Neural progenitor cell (in vitro differentiated cells): Measurements from ENCODE around the gene CLPTM1. TPM values are rescaled to one million over a fixed set of nuclear protein-coding genes. Genes with fewer than 3 reads are reported as not detected.

Source experiments
- DNase-seq: peaks from one replicate; pipeline ENCODE4 v3.0.0-alpha.2; 2016; ENCODE audit warnings: low spot score
- H2AFZ ChIP-seq: fragments of 200-600 bp; sonication (generic); replicated peaks from 2 replicates; pipeline ENCODE4 v1.6.1; 2016; ENCODE audit warnings: antibody characterized with exemption
- H3F3A ChIP-seq: fragments of 200-600 bp; sonication (generic); 2 replicates; pipeline ENCODE4 v1.6.1; 2016; ENCODE audit warnings: antibody characterized with exemption, low read depth
- H3K27ac ChIP-seq: fragments of 200-600 bp; sonication (generic); 2 replicates; pipeline ENCODE4 v1.5.1; 2016; ENCODE audit warnings: mild to moderate bottlenecking
- H3K27me3 ChIP-seq: fragments of 200-600 bp; sonication (generic); 2 replicates; pipeline ENCODE4 v1.6.1; 2016; ENCODE audit warnings: mild to moderate bottlenecking, moderate library complexity
- H3K36me3 ChIP-seq: fragments of 200-600 bp; sonication (generic); 2 replicates; pipeline ENCODE4 v1.5.1; 2016
- H3K4me1 ChIP-seq: fragments of 200-600 bp; sonication (generic); 2 replicates; pipeline ENCODE4 v1.6.1; 2016; ENCODE audit warnings: mixed run types
- H3K4me2 ChIP-seq: fragments of 200-600 bp; sonication (generic); 2 replicates; pipeline ENCODE4 v1.6.1; 2016
- H3K4me3 ChIP-seq: fragments of 200-600 bp; sonication (generic); 2 replicates; pipeline ENCODE4 v1.5.1; 2016
- H3K79me2 ChIP-seq: fragments of 200-600 bp; sonication (generic); 2 replicates; pipeline ENCODE4 v1.6.1; 2016; ENCODE audit warnings: low read depth
- H3K9ac ChIP-seq: fragments of 200-600 bp; sonication (generic); 2 replicates; pipeline ENCODE4 v1.6.1; 2016
- H3K9me3 ChIP-seq: fragments of 200-600 bp; sonication (generic); 2 replicates; pipeline ENCODE4 v1.5.1; 2016; ENCODE audit warnings: low read depth
- H4K20me1 ChIP-seq: fragments of 200-600 bp; sonication (generic); 2 replicates; pipeline ENCODE4 v1.6.1; 2016; ENCODE audit warnings: low read depth
- H3K27ac Mint-ChIP-seq: 3 replicates; pipeline ENCODE4 v1.8.0; 2021; ENCODE audit warnings: mixed read lengths
- H3K27me3 Mint-ChIP-seq: 2 replicates; pipeline ENCODE4 v1.8.0; 2022; ENCODE audit warnings: low read depth, mild to moderate bottlenecking, inconsistent platforms, moderate library complexity, mixed read lengths; ENCODE audit not compliant: insufficient read depth
- H3K36me3 Mint-ChIP-seq: 3 replicates; pipeline ENCODE4 v1.8.0; 2021; ENCODE audit warnings: mixed read lengths
- H3K4me1 Mint-ChIP-seq: 3 replicates; pipeline ENCODE4 v1.8.0; 2021; ENCODE audit warnings: mixed read lengths
- H3K4me3 Mint-ChIP-seq: 3 replicates; pipeline ENCODE4 v1.8.0; 2021; ENCODE audit warnings: mild to moderate bottlenecking, moderate library complexity, mixed read lengths
- H3K9me3 Mint-ChIP-seq: 3 replicates; pipeline ENCODE4 v1.8.0; 2020; ENCODE audit warnings: mixed read lengths
- EZH2 ChIP-seq: fragments of 200-600 bp; sonication (generic); IDR thresholded peaks from 2 replicates; pipeline ENCODE4 v1.6.1; 2017; ENCODE audit warnings: antibody characterized with exemption, mild to moderate bottlenecking, moderate library complexity
- EZH2phosphoT487 ChIP-seq: fragments of 200-600 bp; sonication (generic); IDR thresholded peaks from 2 replicates; pipeline ENCODE4 v1.6.1; 2017; ENCODE audit warnings: antibody characterized with exemption
- total RNA-seq: library from RNA; depleted of rRNA; stranded (reverse); fragments of >200 nt; gene quantifications from 2 replicates; pipeline ENCODE4 v1.2.3, GENCODE V29; 2015; ENCODE audit warnings: low replicate concordance
- TF ChIP-seq, protein P1 (sequence below): fragments of 200-600 bp; sonication (generic); IDR thresholded peaks from 2 replicates; pipeline ENCODE4 v1.5.1; 2017; ENCODE audit warnings: antibody characterized with exemption, mild to moderate bottlenecking

CLPTM1 gene
- total RNA-seq, 1 donor from 2014 or later, result 12.1 TPM

DNA sequence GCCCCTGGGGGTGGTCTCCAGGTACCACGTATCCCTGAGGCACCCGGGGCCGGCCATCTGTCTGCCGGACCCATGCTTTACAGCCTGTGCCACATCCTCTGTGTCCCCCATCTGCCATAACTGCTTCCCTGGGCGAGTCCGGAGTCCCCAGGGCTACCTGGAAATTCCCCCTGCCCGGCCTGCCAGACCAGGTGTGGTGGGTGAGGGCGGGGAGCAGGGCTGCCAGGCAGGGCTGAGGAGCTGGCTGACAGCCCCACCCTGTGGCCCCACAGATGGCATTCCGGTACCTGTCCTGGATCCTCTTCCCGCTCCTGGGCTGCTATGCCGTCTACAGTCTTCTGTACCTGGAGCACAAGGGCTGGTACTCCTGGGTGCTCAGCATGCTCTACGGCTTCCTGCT is 35.8 kb downstream of the CLPTM1 start:
- Histone ChIP-seq H3K9me3 (no peaks in the 10 kb centered on the region), H4K20me1 (peaks cover 6% of the 10 kb centered on the region), H3K36me3 (no peaks in the 10 kb centered on the region), H2AFZ (no peak overlapping the region), H3K4me1 (no peaks in the 10 kb centered on the region), H3K9ac (no peak overlapping the region), H3K4me2 (no peak overlapping the region), H3K27me3 (no peaks in the 10 kb centered on the region), H3K79me2 (no peaks in the 10 kb centered on the region), H3K27ac (no peak overlapping the region), H3K4me3 (no peak overlapping the region), H3F3A (no peaks in the 10 kb centered on the region)
- H3K4me3 Mint-ChIP-seq, result no peak overlapping the region
- peaks cover 10% of the 10 kb centered on the region for H3K36me3 Mint-ChIP-seq
- no peaks in the 10 kb centered on the region for H3K4me1 Mint-ChIP-seq
- no peaks in the 10 kb centered on the region for H3K9me3 Mint-ChIP-seq
- TF ChIP-seq EZH2phosphoT487, result no peak
- TF ChIP-seq EZH2, result no peak
- TF ChIP-seq, protein P1, sequence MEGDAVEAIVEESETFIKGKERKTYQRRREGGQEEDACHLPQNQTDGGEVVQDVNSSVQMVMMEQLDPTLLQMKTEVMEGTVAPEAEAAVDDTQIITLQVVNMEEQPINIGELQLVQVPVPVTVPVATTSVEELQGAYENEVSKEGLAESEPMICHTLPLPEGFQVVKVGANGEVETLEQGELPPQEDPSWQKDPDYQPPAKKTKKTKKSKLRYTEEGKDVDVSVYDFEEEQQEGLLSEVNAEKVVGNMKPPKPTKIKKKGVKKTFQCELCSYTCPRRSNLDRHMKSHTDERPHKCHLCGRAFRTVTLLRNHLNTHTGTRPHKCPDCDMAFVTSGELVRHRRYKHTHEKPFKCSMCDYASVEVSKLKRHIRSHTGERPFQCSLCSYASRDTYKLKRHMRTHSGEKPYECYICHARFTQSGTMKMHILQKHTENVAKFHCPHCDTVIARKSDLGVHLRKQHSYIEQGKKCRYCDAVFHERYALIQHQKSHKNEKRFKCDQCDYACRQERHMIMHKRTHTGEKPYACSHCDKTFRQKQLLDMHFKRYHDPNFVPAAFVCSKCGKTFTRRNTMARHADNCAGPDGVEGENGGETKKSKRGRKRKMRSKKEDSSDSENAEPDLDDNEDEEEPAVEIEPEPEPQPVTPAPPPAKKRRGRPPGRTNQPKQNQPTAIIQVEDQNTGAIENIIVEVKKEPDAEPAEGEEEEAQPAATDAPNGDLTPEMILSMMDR, result no peak
- no peak overlapping the region for H3K27ac Mint-ChIP-seq
- no peak for DNase-seq
- H3K27me3 Mint-ChIP-seq, result peaks cover 2% of the 10 kb centered on the region

DNA sequence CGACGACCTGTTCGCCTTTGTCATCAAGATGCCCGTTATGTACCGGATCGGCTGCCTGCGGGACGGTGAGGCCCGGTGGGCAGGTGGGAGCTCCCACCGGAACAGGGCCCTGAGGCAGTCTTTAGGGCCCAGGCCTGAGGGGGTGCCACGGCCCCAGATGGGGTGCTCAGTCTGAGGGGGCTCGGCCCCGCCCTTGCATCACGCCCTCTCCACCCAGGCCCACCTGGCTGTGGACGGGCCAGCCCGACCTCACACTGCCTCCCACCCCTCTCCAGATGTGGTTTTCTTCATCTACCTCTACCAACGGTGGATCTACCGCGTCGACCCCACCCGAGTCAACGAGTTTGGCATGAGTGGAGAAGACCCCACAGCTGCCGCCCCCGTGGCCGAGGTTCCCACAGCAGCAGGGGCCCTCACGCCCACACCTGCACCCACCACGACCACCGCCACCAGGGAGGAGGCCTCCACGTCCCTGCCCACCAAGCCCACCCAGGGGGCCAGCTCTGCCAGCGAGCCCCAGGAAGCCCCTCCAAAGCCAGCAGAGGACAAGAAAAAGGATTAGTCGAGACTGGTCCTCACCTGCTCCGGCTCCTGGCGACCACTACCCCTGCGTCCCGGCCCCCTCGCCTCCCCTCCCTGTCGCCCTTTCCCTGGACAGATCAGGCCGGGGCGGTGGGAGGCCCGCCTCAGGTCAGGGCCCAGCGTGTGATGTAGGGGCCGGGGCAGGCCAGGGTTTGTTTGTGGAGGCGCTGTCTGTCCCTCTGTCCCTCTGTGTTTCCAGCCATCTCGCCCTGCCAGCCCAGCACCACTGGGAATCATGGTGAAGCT is 37.4 kb downstream of the CLPTM1 start:
- no peak for DNase-seq
- Histone ChIP-seq H3K36me3 (no peaks in the 10 kb centered on the region), H3K9ac (no peak overlapping the region), H3F3A (no peaks in the 10 kb centered on the region), H2AFZ (no peak overlapping the region), H3K79me2 (no peaks in the 10 kb centered on the region), H3K4me2 (no peak overlapping the region), H4K20me1 (peaks cover 6% of the 10 kb centered on the region), H3K9me3 (no peaks in the 10 kb centered on the region), H3K4me3 (no peak overlapping the region), H3K4me1 (no peaks in the 10 kb centered on the region), H3K27me3 (no peaks in the 10 kb centered on the region), H3K27ac (no peak overlapping the region)
- TF ChIP-seq EZH2phosphoT487 (no peak), EZH2 (no peak)
- TF ChIP-seq, protein P1, result no peak
- Mint-ChIP-seq H3K4me1 (no peaks in the 10 kb centered on the region), H3K36me3 (peaks cover 9% of the 10 kb centered on the region), H3K4me3 (no peak overlapping the region), H3K9me3 (no peaks in the 10 kb centered on the region), H3K27ac (no peak overlapping the region), H3K27me3 (peaks cover 2% of the 10 kb centered on the region)

DNA sequence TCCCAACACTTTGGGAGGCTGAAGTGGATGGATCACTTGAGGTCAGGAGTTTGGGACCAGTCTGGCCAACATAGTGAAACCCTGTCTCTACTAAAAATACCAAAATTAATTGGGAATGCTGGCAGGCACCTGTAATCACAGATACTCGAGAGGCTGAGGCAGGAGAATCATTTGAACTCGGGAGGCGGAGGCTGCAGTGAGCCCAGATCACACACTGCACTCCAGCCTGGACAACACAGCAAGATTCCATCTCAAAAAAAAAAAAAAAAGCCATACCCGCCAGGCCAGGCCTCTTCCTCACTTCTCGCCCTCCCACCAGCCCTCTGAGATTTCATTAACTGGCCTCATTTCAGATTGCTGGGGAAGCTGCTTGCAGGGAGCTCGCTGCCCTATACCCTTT is 38.3 kb downstream of the CLPTM1 start:
- no peak overlapping the region for H3K9ac ChIP-seq
- no peak overlapping the region for H3K27ac ChIP-seq
- Mint-ChIP-seq H3K9me3 (no peaks in the 10 kb centered on the region), H3K27ac (no peak overlapping the region), H3K36me3 (peaks cover 7% of the 10 kb centered on the region), H3K27me3 (peaks cover 7% of the 10 kb centered on the region), H3K4me3 (no peak overlapping the region), H3K4me1 (no peaks in the 10 kb centered on the region)
- peaks cover 6% of the 10 kb centered on the region for H4K20me1 ChIP-seq
- no peak for DNase-seq
- H3K4me3 ChIP-seq, result no peak overlapping the region
- no peaks in the 10 kb centered on the region for H3K79me2 ChIP-seq
- no peaks in the 10 kb centered on the region for H3F3A ChIP-seq
- H3K9me3 ChIP-seq, result no peaks in the 10 kb centered on the region
- H3K4me2 ChIP-seq, result no peak overlapping the region
- no peaks in the 10 kb centered on the region for H3K4me1 ChIP-seq
- no peaks in the 10 kb centered on the region for H3K27me3 ChIP-seq
- no peaks in the 10 kb centered on the region for H3K36me3 ChIP-seq
- H2AFZ ChIP-seq, result no peak overlapping the region
- TF ChIP-seq, protein P1, result no peak
